ENCODE measurements around the gene MAST3.
A peak's percentile ranks its signal among the peaks of the same experiment; 100 is the strongest.

Gene MAST3

GRCh38 chr19:18161636-18162002 is 64.0 kb downstream of the MAST3 start:
- no peak for DNase-seq

- no peak for DNase-seq
Measured at GRCh38 chr19:18164072-18164471, 66.5 kb downstream of the MAST3 start.

GRCh38 chr19:18165794-18166544 is 68.4 kb downstream of the MAST3 start:
- no peak for DNase-seq

- no peak for DNase-seq
Measured at GRCh38 chr19:18167011-18167410, 69.4 kb downstream of the MAST3 start.

- peak; percentile 39 for DNase-seq
Measured at GRCh38 chr19:18167975-18168645, 70.5 kb downstream of the MAST3 start.

- no peak for DNase-seq
Measured at GRCh38 chr19:18168673-18169381, 71.2 kb downstream of the MAST3 start.

GRCh38 chr19:18170714-18171255 is 73.2 kb downstream of the MAST3 start:
- DNase-seq, result no peak

- DNase-seq, result no peak
Measured at GRCh38 chr19:18171605-18172327, 74.2 kb downstream of the MAST3 start.

GRCh38 chr19:18172331-18173053 is 74.9 kb downstream of the MAST3 start:
- DNase-seq, result no peak

GRCh38 chr19:18173054-18173571 is 75.5 kb downstream of the MAST3 start:
- DNase-seq, result no peak

- peak; percentile 15 for DNase-seq
Measured at GRCh38 chr19:18173572-18174288, 76.2 kb downstream of the MAST3 start, which contains the start of gene IFI30. Gene IFI30 (plus strand): TSS chr19:18173813. CDS start chr19:18173842, 29 bp downstream.

- DNase-seq, result no peak
Measured at GRCh38 chr19:18174983-18175382, 77.4 kb downstream of the MAST3 start.

- no peak for DNase-seq
Measured at GRCh38 chr19:18176367-18177310, 79.1 kb downstream of the MAST3 start.

- no peak for DNase-seq
Measured at GRCh38 chr19:18179957-18180356, 82.4 kb downstream of the MAST3 start.

GRCh38 chr19:18183529-18183928 is 86.0 kb downstream of the MAST3 start:
- DNase-seq, result no peak

GRCh38 chr19:18185538-18185937 is 88.0 kb downstream of the MAST3 start:
- DNase-seq, result no peak

GRCh38 chr19:18190278-18190677 is 92.7 kb downstream of the MAST3 start:
- DNase-seq, result no peak

- DNase-seq, result no peak
Measured at GRCh38 chr19:18191640-18192062, 94.1 kb downstream of the MAST3 start.

GRCh38 chr19:18192673-18193387 is 95.3 kb downstream of the MAST3 start, which contains the start of gene MPV17L2:
Gene MPV17L2 (plus strand): TSS chr19:18193218. CDS start chr19:18193282, 64 bp downstream.
- DNase-seq, result peak; percentile 100

Data from GDM1 (cell line).